ENCODE data around the gene NBEA. TPM values are rescaled to one million over a fixed set of nuclear protein-coding genes. Genes with fewer than 3 reads are reported as not detected.

The NBEA gene
- total RNA-seq, 1 donor from 2014 or later = 6.6 TPM

GRCh38 chr13:35484384-35484783 is 542.3 kb downstream of the NBEA start:
- H3K36me3 ChIP-seq = no peaks in the 10 kb centered on the region
- no peak for TF ChIP-seq CTCF (IDR thresholded peaks at IDR 0.05)
- no peaks in the 10 kb centered on the region for H3K9me3 ChIP-seq
- no peak overlapping the region for H3K27ac ChIP-seq
- ATAC-seq (no peak), DNase-seq (no peak)
- peaks cover under 1% of the 10 kb centered on the region for H3K27me3 ChIP-seq (ENCODE audit: low read depth)
- intact Hi-C loops (cut with DNase I) = no loop called here
- H3K4me1 ChIP-seq = no peaks in the 10 kb centered on the region
- H3K4me3 ChIP-seq = no peak overlapping the region

GRCh38 chr13:35485424-35485823 is 543.4 kb downstream of the NBEA start:
- Histone ChIP-seq H3K36me3 (no peaks in the 10 kb centered on the region), H3K27me3 (ENCODE audit: low read depth) (no peaks in the 10 kb centered on the region), H3K27ac (no peak overlapping the region), H3K4me1 (no peaks in the 10 kb centered on the region), H3K4me3 (no peak overlapping the region), H3K9me3 (no peaks in the 10 kb centered on the region)
- DNase-seq (no peak), ATAC-seq (no peak)
- no peak for TF ChIP-seq CTCF (IDR thresholded peaks at IDR 0.05)
- intact Hi-C loops (cut with DNase I) = no loop called here

- Histone ChIP-seq H3K27me3 (ENCODE audit: low read depth) (no peaks in the 10 kb centered on the region), H3K27ac (no peak overlapping the region), H3K36me3 (no peaks in the 10 kb centered on the region), H3K4me1 (no peaks in the 10 kb centered on the region), H3K4me3 (no peak overlapping the region), H3K9me3 (no peaks in the 10 kb centered on the region)
- intact Hi-C loops (cut with DNase I) = no loop called here
- DNase-seq (no peak), ATAC-seq (no peak)
- no peak for TF ChIP-seq CTCF (IDR thresholded peaks at IDR 0.05)
Observed at GRCh38 chr13:35489050-35489449, 547.0 kb downstream of the NBEA start.

GRCh38 chr13:35496006-35496405 is 553.9 kb downstream of the NBEA start:
- Histone ChIP-seq H3K4me1 (peaks cover 6% of the 10 kb centered on the region), H3K9me3 (peaks cover 7% of the 10 kb centered on the region), H3K36me3 (no peaks in the 10 kb centered on the region), H3K27me3 (ENCODE audit: low read depth) (no peaks in the 10 kb centered on the region), H3K27ac (no peak overlapping the region), H3K4me3 (no peak overlapping the region)
- DNase-seq = no peak
- TF ChIP-seq CTCF (IDR thresholded peaks at IDR 0.05) = no peak
- intact Hi-C loops (cut with DNase I) = no loop called here
- ATAC-seq = peak in 1 of 2 donors; percentile 34

- no peaks in the 10 kb centered on the region for H3K27me3 ChIP-seq (ENCODE audit: low read depth)
- no peak for ATAC-seq
Observed at GRCh38 chr13:35496761-35497386, 554.8 kb downstream of the NBEA start.

More at GRCh38 chr13:35496761-35497386, 554.8 kb downstream of the NBEA start:
- H3K9me3 ChIP-seq = peaks cover 7% of the 10 kb centered on the region
- intact Hi-C loops (cut with DNase I) = no loop called here
- H3K27ac ChIP-seq = no peak overlapping the region
- TF ChIP-seq CTCF (IDR thresholded peaks at IDR 0.05) = no peak
- no peak overlapping the region for H3K4me3 ChIP-seq
- DNase-seq = no peak
- peaks cover 6% of the 10 kb centered on the region for H3K4me1 ChIP-seq
- H3K36me3 ChIP-seq = no peaks in the 10 kb centered on the region
